HG03354 (cell line): ENCODE measurements around the gene LRAT.

Source experiments
- ATAC-seq: cut with Tn5 transposase; IDR thresholded peaks from one replicate; pipeline ENCODE4 v1.9.1; 2021; ENCODE audit warnings: mild to moderate bottlenecking; ENCODE audit not compliant: unreplicated experiment, poor library complexity, severe bottlenecking

Gene LRAT

GRCh38 chr4:154744341-154744926 is 634 bp downstream of the LRAT start:
- no peak for ATAC-seq

GRCh38 chr4:154757713-154758112 is 13.9 kb downstream of the LRAT start:
- ATAC-seq = no peak

- no peak for ATAC-seq
These were observed 17.1 kb downstream of the LRAT start for GRCh38 chr4:154760895-154761294.

GRCh38 chr4:154778264-154778663 is 34.5 kb downstream of the LRAT start:
- ATAC-seq = no peak

GRCh38 chr4:154779362-154779947 is 35.7 kb downstream of the LRAT start:
- no peak for ATAC-seq

- no peak for ATAC-seq
These were observed 37.6 kb downstream of the LRAT start, which contains the start of gene RBM46 for GRCh38 chr4:154781126-154781982. Gene RBM46, plus strand, starts transcription at chr4:154781272. Its CDS starts 15,481 bp downstream, at chr4:154796753.

GRCh38 chr4:154781983-154782293 is 38.1 kb downstream of the LRAT start:
- no peak for ATAC-seq
